Raji (cell line): ENCODE measurements around the gene YBX2.
A peak's percentile ranks its signal among the peaks of the same experiment; 100 is the strongest.

Experiments used
- POLR2A ChIP-seq: IDR thresholded peaks from 2 replicates; pipeline ENCODE4 v1.6.1; 2011; ENCODE audit warnings: low read depth, low read length, control low read depth; ENCODE audit not compliant: insufficient read depth

YBX2 gene

DNA sequence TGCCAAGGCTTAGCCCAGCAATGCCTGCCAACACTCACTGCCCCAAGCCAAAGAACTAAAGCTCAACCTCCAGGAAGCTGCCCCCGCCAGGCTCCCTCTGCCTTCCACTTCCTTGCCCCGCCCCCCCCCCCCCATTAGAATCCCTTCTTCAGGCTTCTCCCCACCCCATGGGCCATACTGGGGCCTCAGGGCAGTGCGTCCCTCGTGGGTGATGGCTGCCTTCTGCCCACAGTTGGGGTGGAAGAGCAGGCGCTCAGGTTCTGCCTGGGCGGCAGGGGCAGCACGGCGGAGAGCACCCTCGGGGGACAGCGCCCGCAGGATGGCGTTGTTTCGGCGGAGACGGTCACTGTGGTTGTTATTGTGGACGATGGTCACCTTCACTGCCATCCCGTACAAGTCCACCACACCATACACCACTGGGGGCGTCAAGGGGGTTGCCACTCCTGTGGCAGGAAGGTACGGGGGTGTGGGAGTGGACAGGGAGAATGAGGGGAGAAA lies 30.6 kb upstream of the YBX2 start:
- no peak for TF ChIP-seq POLR2A

GRCh38 chr17:7324438-7324779 lies 30.0 kb upstream of the YBX2 start:
- no peak for TF ChIP-seq POLR2A

GRCh38 chr17:7323731-7324437 lies 29.4 kb upstream of the YBX2 start:
- TF ChIP-seq POLR2A, result no peak

- TF ChIP-seq POLR2A, result no peak
Measured at GRCh38 chr17:7322520-7323194, 28.2 kb upstream of the YBX2 start.

DNA sequence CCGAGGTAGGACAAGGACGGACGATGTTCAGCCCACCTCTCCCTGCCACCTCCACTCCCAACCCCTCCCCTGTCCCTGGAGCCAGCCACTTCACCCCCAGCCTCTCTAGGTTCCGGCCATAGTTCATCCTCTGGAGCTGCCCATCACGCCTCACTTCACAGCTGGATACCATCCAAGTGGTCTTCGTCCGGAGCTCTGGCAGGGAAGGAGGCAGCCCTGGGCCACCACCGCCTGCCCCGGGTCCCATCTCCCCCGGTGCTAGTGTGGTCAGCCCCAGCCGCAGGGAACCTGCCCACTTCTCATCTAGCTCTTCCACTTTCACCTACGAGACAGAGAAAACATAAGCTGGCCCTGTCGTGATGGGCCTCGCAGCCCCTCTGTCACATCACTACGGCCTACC lies 27.0 kb upstream of the YBX2 start:
- TF ChIP-seq POLR2A, result no peak

DNA sequence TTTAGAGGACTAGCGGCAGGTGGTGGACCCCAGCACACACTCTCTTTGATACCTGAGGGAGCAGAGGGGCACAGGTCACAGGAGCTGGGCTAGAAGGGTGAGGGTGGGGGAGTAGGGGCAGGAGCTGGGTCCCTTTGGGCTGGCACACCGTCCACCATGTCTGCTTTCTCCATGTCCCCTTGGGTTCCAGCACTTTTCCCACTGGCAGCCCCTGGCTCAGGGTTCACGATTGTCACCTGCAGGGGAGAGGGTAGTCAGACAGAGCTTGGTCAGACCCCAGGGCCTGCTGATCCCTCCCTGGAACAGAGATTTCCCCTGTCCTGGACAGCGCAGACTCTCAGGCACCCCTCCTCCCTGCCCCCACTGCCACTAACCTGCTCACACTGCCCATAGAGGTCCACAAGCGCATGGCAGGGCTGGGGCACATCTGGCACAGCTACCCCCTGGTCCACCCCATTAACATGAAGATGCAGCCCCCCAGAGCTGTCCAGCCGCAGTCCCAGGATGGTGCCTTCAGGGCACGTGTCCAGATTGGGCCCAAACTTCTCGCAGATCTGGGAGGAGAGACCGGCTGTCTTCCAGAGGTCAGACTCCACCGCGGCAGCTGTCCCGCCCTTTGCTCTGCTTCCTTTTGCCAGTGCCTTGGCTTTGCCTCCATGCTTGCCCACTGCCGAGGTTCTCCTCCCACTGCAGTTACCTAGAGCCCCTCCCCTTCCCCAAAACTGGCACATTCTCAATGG lies 23.9 kb upstream of the YBX2 start:
- no peak for TF ChIP-seq POLR2A

- TF ChIP-seq POLR2A, result no peak
Measured at GRCh38 chr17:7317161-7317803, 22.8 kb upstream of the YBX2 start.

DNA sequence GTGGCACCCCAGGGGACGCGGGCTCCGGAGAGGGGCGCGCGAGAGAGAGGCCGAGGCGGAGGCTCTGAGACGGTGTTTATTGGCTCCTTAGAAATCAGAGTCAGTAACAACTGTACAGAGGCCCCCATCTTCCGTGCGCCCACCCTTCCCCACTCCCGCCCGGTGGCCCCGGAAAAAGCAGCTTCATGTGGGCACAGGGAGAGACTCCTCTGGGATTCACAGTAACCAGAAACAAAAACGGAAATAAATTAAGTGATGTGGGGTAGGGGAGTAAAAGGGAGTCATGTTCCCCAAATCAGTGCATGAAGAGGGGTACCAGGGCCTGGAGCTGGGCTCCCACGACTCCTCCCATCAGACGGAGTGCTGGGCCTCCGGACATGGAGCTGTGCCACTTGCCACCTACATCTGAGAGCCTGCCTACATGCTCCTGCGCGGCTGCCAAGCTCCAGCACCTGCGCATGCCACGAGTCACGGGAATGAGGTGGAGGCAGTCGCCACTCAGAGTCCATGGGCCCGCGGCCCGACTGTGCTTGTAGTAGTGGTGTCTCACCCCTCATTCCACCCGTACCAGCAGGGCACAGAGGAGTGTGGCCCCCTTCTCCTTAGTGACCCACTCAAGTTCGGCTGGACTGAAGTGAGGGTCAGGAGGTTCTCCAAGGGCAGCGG lies 21.3 kb upstream of the YBX2 start:
- no peak for TF ChIP-seq POLR2A

DNA sequence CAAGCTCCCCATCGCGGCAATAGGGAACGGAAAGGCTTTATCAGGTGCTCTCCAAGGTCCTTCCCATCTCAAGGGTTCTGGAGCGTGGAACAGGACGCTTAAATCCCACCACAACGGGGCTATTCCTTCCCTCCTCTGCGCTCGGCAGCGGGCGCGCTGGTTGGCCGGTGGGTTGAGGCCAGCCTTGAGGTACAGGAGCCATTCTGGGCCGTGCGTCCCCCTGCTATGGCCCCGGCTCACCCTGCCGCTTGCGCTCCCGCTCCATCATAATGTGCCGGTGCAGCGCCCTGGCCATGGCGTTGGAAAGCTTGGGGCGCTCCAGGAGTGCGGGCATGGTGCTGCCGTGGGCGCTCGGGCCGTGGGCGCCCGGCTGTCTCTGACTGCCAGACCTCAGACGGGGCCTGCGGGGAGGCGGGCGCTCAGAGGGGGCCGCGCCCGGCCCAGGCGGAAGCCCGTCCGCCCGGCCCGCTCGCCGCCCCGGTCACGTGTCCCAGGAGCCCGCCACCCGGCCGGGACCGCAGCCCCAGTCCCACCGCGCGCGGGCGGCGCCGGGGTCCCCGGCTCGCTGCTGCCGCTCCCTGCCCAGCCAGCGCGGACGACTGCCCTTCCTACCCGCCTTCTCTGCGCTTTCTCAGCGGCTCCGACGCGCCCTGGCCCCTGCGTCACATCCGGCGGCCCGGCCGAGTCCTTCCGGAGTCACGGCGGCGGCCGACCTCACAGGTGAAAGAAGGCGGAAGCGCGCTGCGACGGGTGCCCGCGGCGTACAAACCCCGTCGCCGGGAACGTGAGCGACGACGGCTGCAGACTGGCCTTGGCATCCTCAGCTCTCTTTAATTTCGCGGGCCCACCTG lies 20.5 kb upstream of the YBX2 start, which contains the start of gene GPS2:
GPS2 (minus strand) TSS at position 642 of the 851 bp plus-strand sequence; CDS start at position 334, 308 bp downstream.
- TF ChIP-seq POLR2A, result peak; percentile 89

GRCh38 chr17:7313890-7314718 lies 19.7 kb upstream of the YBX2 start:
- no peak; the same call in 1 of the 2 replicates for TF ChIP-seq POLR2A

- TF ChIP-seq POLR2A, result 0 out of 2 replicates have a peak, but pooled peaks have one; percentile 13
Measured at GRCh38 chr17:7313088-7313889, 18.9 kb upstream of the YBX2 start.

DNA sequence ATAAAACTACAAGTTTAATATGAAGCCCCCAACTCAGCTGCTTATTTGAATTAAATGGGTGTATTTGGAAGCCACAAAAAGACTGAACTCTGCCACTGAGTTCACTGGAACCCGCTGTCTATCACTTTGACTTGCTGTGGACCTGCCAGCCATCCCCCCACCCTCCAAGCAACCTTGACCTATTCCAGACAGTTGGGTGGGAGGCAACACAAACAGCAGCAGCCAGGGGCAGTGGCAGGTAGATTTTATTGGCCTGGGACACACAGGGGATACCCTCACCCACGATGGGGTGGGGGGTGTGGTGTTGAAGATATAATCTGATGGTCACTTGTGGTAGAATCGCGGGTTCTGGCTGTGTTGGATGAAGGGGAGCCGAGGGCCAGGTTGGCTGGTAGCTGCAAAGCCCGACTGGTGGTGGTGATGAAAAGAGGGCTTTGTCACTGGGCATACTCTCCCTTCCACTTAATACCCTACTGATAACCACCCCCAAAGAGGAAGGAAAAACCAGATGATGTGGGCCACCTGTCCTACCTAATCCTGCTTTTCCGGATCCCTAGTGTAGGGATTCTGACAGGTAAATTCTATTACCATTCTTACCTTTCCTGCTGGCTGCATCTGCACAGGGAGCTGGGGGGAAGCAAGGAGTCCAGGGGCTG lies 18.1 kb upstream of the YBX2 start:
- no peak for TF ChIP-seq POLR2A

DNA sequence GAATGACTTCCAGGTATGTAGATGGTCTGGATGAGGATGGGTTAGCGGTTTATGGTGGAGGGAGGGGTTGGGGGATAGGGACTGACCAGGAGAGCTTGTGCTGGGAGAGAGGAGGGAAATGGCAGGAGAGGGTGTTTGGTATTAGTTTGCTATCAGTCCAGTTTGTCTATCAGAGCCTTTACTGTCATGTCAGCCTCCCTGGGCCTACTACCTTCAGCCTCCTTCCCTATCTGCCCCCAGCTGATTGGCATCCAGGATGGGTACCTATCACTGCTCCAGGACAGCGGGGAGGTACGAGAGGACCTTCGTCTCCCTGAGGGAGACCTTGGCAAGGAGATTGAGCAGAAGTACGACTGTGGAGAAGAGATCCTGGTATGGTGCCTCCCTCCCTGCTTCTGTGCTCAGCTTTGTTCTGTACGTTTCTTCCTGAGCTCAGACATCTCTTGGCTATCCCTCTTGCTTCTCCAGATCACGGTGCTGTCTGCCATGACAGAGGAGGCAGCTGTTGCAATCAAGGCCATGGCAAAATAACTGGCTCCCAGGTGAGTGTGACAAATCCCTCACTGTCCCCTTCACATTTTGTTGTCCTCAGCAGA lies 16.8 kb upstream of the YBX2 start:
- no peak for TF ChIP-seq POLR2A
